GM20000 (cell line): Measurements from ENCODE around the gene DZIP1.
A peak's percentile ranks its signal among the peaks of the same experiment; 100 is the strongest.

Experiments
- DNase-seq: peaks from one replicate; pipeline ENCODE4 v3.0.0; 2012; ENCODE audit warnings: low spot score
- CTCF ChIP-seq: IDR thresholded peaks from 2 replicates; pipeline ENCODE4 v1.5.1; 2012; ENCODE audit warnings: mild to moderate bottlenecking, control low read depth; ENCODE audit errors: extremely low read depth, missing control alignments

DZIP1 gene

GRCh38 chr13:95557013-95557412 lies 87.5 kb downstream of the DZIP1 start:
- no peak for TF ChIP-seq CTCF
- no peak for DNase-seq

- no peak for TF ChIP-seq CTCF
- peak; percentile 33 for DNase-seq
Measured at GRCh38 chr13:95553581-95554385, 90.7 kb downstream of the DZIP1 start.

GRCh38 chr13:95552539-95553441 lies 91.7 kb downstream of the DZIP1 start, which contains the start of gene CLDN10:
Gene CLDN10, plus strand, starts transcription at chr13:95552720. Its CDS starts 34 bp downstream, at chr13:95552754.
- TF ChIP-seq CTCF = no peak
- DNase-seq = peak; percentile 29

GRCh38 chr13:95552208-95552538 lies 92.3 kb downstream of the DZIP1 start:
- no peak for TF ChIP-seq CTCF
- no peak for DNase-seq

GRCh38 chr13:95547531-95548167 lies 96.9 kb downstream of the DZIP1 start:
- DNase-seq = no peak
- no peak for TF ChIP-seq CTCF

- DNase-seq = no peak
- no peak for TF ChIP-seq CTCF
Measured at GRCh38 chr13:95546919-95547318, 97.6 kb downstream of the DZIP1 start.
